ENCODE measurements around the gene MRM3.

- no peak for TF ChIP-seq CTCF (IDR thresholded peaks at IDR 0.05)
- TF ChIP-seq POLR2A (IDR thresholded peaks at IDR 0.05) = no peak
- TF ChIP-seq POLR2AphosphoS5 (IDR thresholded peaks at IDR 0.05) = no peak
Observed at GRCh38 chr17:806781-807522, 24.8 kb downstream of the MRM3 start.
